Astrocyte (in vitro differentiated cells and primary cell): ENCODE measurements around the gene SLC4A5. TPM values are rescaled to one million over a fixed set of nuclear protein-coding genes. Genes with fewer than 3 reads are reported as not detected.
"Not testable (repeated sequence)": the region's sequence is repeated elsewhere in the genome, so short reads cannot be mapped to it uniquely, and the experiment has no call there.

Source experiments
- DNase-seq: peaks from one replicate; pipeline ENCODE4 v3.0.0-alpha.2; 2010; ENCODE audit warnings: low read depth
- FAIRE-seq: peaks from 2 replicates; lab custom pipeline; 2011; peaks lifted over from hg19 to GRCh38; lab: Jason Lieb, UNC
- H2AFZ ChIP-seq: 2 replicates; pipeline ENCODE4 v1.6.0; 2012; ENCODE audit warnings: low read depth, low read length, inconsistent platforms
- H3K27ac ChIP-seq: 2 replicates; pipeline ENCODE4 v1.5.1; 2011; ENCODE audit warnings: low read depth, low read length, inconsistent platforms
- H3K27me3 ChIP-seq: 2 replicates; pipeline ENCODE4 v1.6.0; 2011; ENCODE audit warnings: low read length, inconsistent platforms; ENCODE audit not compliant: insufficient read depth
- H3K36me3 ChIP-seq: 2 replicates; pipeline ENCODE4 v1.5.1; 2011; ENCODE audit warnings: low read length, inconsistent platforms; ENCODE audit not compliant: insufficient read depth
- H3K4me1 ChIP-seq: 2 replicates; pipeline ENCODE4 v1.5.1; 2011; ENCODE audit warnings: low read length, inconsistent platforms; ENCODE audit not compliant: insufficient read depth
- H3K4me2 ChIP-seq: 2 replicates; pipeline ENCODE4 v1.6.0; 2012; ENCODE audit warnings: low read length, inconsistent platforms
- H3K4me3 ChIP-seq: 2 replicates; pipeline ENCODE4 v1.5.1; 2011; ENCODE audit warnings: low read depth, mild to moderate bottlenecking, low read length, inconsistent platforms; ENCODE audit not compliant: insufficient read depth
- H3K79me2 ChIP-seq: 2 replicates; pipeline ENCODE4 v1.6.0; 2012; ENCODE audit warnings: mild to moderate bottlenecking, low read length, inconsistent platforms; ENCODE audit not compliant: insufficient read depth
- H3K9ac ChIP-seq: 2 replicates; pipeline ENCODE4 v1.6.0; 2012; ENCODE audit warnings: mild to moderate bottlenecking, low read length, inconsistent platforms
- H3K9me3 ChIP-seq: 2 replicates; pipeline ENCODE4 v1.5.1; 2012; ENCODE audit warnings: low read depth, mild to moderate bottlenecking, low read length, inconsistent platforms; ENCODE audit not compliant: insufficient read depth
- H4K20me1 ChIP-seq: 2 replicates; pipeline ENCODE4 v1.6.0; 2012; ENCODE audit warnings: low read length, inconsistent platforms; ENCODE audit not compliant: insufficient read depth
- H3K27ac Mint-ChIP-seq: one replicate; pipeline ENCODE4 v1.8.0; 2021; ENCODE audit warnings: mild to moderate bottlenecking, mixed read lengths; ENCODE audit not compliant: unreplicated experiment
- H3K27me3 Mint-ChIP-seq: one replicate; pipeline ENCODE4 v1.8.0; 2021; ENCODE audit warnings: low read depth, mixed read lengths; ENCODE audit not compliant: unreplicated experiment
- H3K36me3 Mint-ChIP-seq: one replicate; pipeline ENCODE4 v1.8.0; 2021; ENCODE audit warnings: low read depth, mixed read lengths; ENCODE audit not compliant: unreplicated experiment
- H3K4me1 Mint-ChIP-seq: one replicate; pipeline ENCODE4 v1.8.0; 2021; ENCODE audit warnings: low read depth, mixed read lengths; ENCODE audit not compliant: unreplicated experiment
- H3K4me3 Mint-ChIP-seq: one replicate; pipeline ENCODE4 v1.8.0; 2021; ENCODE audit warnings: mild to moderate bottlenecking, moderate library complexity, mixed read lengths; ENCODE audit not compliant: unreplicated experiment
- H3K9me3 Mint-ChIP-seq: one replicate; pipeline ENCODE4 v1.8.0; 2021; ENCODE audit warnings: mild to moderate bottlenecking, mixed read lengths; ENCODE audit not compliant: unreplicated experiment
- CTCF ChIP-seq: IDR thresholded peaks from 2 replicates; pipeline ENCODE4 v1.5.1; 2011; ENCODE audit warnings: low read depth, mild to moderate bottlenecking, inconsistent platforms, low read length, moderate library complexity; ENCODE audit not compliant: insufficient read depth
- EZH2 ChIP-seq: IDR thresholded peaks from 2 replicates; pipeline ENCODE4 v1.6.1; 2012; ENCODE audit warnings: mild to moderate bottlenecking, low read length, inconsistent platforms; ENCODE audit not compliant: insufficient read depth
- total RNA-seq: library from RNA; stranded (reverse); gene quantifications from 2 replicates; pipeline ENCODE4 v1.2.1, GENCODE V29; 2021

SLC4A5 gene
- total RNA-seq, 1 donor from 2014 or later: 0.41 TPM

- H3K9ac ChIP-seq: no peak overlapping the region
Observed at GRCh38 chr2:74235041-74235440, 108.2 kb downstream of the SLC4A5 start.

GRCh38 chr2:74233648-74234047 lies 109.6 kb downstream of the SLC4A5 start:
- no peak overlapping the region for H3K4me2 ChIP-seq
- no peaks in the 10 kb centered on the region for H4K20me1 ChIP-seq
- TF ChIP-seq EZH2: no peak
- no peak for TF ChIP-seq CTCF
- H3K4me3 ChIP-seq: no peak overlapping the region
- H3K9me3 ChIP-seq: no peaks in the 10 kb centered on the region
- H3K27me3 ChIP-seq: no peaks in the 10 kb centered on the region
- Mint-ChIP-seq H3K4me1 (no peaks in the 10 kb centered on the region), H3K9me3 (no peaks in the 10 kb centered on the region), H3K4me3 (no peak overlapping the region), H3K27me3 (peaks cover 8% of the 10 kb centered on the region), H3K36me3 (peaks cover 2% of the 10 kb centered on the region), H3K27ac (no peak overlapping the region)
- H3K27ac ChIP-seq: no peak overlapping the region
- no peak overlapping the region for H3K9ac ChIP-seq
- H2AFZ ChIP-seq: no peak overlapping the region
- no peaks in the 10 kb centered on the region for H3K79me2 ChIP-seq
- H3K4me1 ChIP-seq: no peaks in the 10 kb centered on the region
- FAIRE-seq (no peak), DNase-seq (no peak)
- H3K36me3 ChIP-seq: no peaks in the 10 kb centered on the region

More at GRCh38 chr2:74235041-74235440, 108.2 kb downstream of the SLC4A5 start:
- Histone ChIP-seq H3K4me1 (no peaks in the 10 kb centered on the region), H3K36me3 (no peaks in the 10 kb centered on the region), H3K79me2 (no peaks in the 10 kb centered on the region), H2AFZ (no peak overlapping the region), H3K27me3 (no peaks in the 10 kb centered on the region), H3K4me3 (no peak overlapping the region), H3K27ac (no peak overlapping the region), H3K9me3 (peaks cover 7% of the 10 kb centered on the region), H4K20me1 (no peaks in the 10 kb centered on the region), H3K4me2 (no peak overlapping the region)
- TF ChIP-seq EZH2: no peak
- no peak for TF ChIP-seq CTCF
- Mint-ChIP-seq H3K27me3 (peaks cover 6% of the 10 kb centered on the region), H3K9me3 (no peaks in the 10 kb centered on the region), H3K4me3 (no peak overlapping the region), H3K27ac (no peak overlapping the region), H3K4me1 (no peaks in the 10 kb centered on the region), H3K36me3 (peaks cover 2% of the 10 kb centered on the region)
- DNase-seq: no peak
- no peak for FAIRE-seq

GRCh38 chr2:74232426-74232825 lies 110.8 kb downstream of the SLC4A5 start:
- Histone ChIP-seq H3K4me3 (no peak overlapping the region), H3K27me3 (no peaks in the 10 kb centered on the region), H3K27ac (no peak overlapping the region), H3K9ac (no peak overlapping the region), H2AFZ (no peak overlapping the region), H3K79me2 (no peaks in the 10 kb centered on the region), H3K36me3 (no peaks in the 10 kb centered on the region), H3K4me2 (no peak overlapping the region), H3K4me1 (no peaks in the 10 kb centered on the region), H4K20me1 (no peaks in the 10 kb centered on the region), H3K9me3 (no peaks in the 10 kb centered on the region)
- Mint-ChIP-seq H3K27ac (no peak overlapping the region), H3K36me3 (peaks cover 2% of the 10 kb centered on the region), H3K4me3 (no peak overlapping the region), H3K9me3 (no peaks in the 10 kb centered on the region), H3K27me3 (peaks cover 10% of the 10 kb centered on the region), H3K4me1 (no peaks in the 10 kb centered on the region)
- DNase-seq (no peak), FAIRE-seq (no peak)
- no peak for TF ChIP-seq CTCF
- no peak for TF ChIP-seq EZH2

GRCh38 chr2:74229865-74230264 lies 113.4 kb downstream of the SLC4A5 start:
- not testable (repeated sequence) for H3K36me3 ChIP-seq, H3K4me3 ChIP-seq, H3K4me1 Mint-ChIP-seq, H3K79me2 ChIP-seq, H3K4me2 ChIP-seq, H3K27me3 ChIP-seq, H4K20me1 ChIP-seq, H2AFZ ChIP-seq, H3K27ac Mint-ChIP-seq, H3K4me3 Mint-ChIP-seq, H3K9me3 Mint-ChIP-seq, H3K9me3 ChIP-seq, H3K9ac ChIP-seq, H3K4me1 ChIP-seq, DNase-seq, FAIRE-seq, H3K36me3 Mint-ChIP-seq, H3K27ac ChIP-seq
- H3K27me3 Mint-ChIP-seq: peaks cover 10% of the 10 kb centered on the region
